Measurements from ENCODE around the gene PLEKHA6. TPM values are rescaled to one million over a fixed set of nuclear protein-coding genes. Genes with fewer than 3 reads are reported as not detected.

Gene PLEKHA6
- total and polyA plus RNA-seq, 2 of the 4 experiments (the other 2 are of a cell fraction): 8.2 to 19.9 TPM

GRCh38 chr1:204246876-204247275, 112.9 kb downstream of the PLEKHA6 start:
- dilution Hi-C loops (cut with HindIII; ENCODE audit: low sequenced_read_pairs, unreplicated experiment): no loop called here
- no peak for ATAC-seq (ENCODE audit: low read depth)
- no peak overlapping the region for H4K8ac ChIP-seq (ENCODE audit: low read depth in 2 of 2, low read length in 2 of 2)

More at GRCh38 chr1:204246876-204247275, 112.9 kb downstream of the PLEKHA6 start:
- no peak for TF ChIP-seq MXI1 (IDR thresholded peaks at IDR 0.05; ENCODE audit: borderline replicate concordance, low read depth, low read length)
- no peak for TF ChIP-seq CEBPB (IDR thresholded peaks at IDR 0.05; ENCODE audit: low read depth, low read length)
- no peak for TF ChIP-seq ELK1 (IDR thresholded peaks at IDR 0.05; ENCODE audit: borderline replicate concordance, low read depth, low read length)
- TF ChIP-seq NFE2L2 (IDR thresholded peaks at IDR 0.05; ENCODE audit: low read depth, low read length): no peak
- no peak for TF ChIP-seq CHD1 (IDR thresholded peaks at IDR 0.05; ENCODE audit: low read depth, low read length)
- no peak for TF ChIP-seq CTCF (conservative IDR thresholded peaks at IDR 0.05; ENCODE audit: low read depth, low read length)
- TF ChIP-seq RAD21 (IDR thresholded peaks at IDR 0.05; ENCODE audit: low read length): no peak
- no peak for TF ChIP-seq USF2 (IDR thresholded peaks at IDR 0.05; ENCODE audit: low read depth, low read length)
- no peak for TF ChIP-seq SMC3 (IDR thresholded peaks at IDR 0.05; ENCODE audit: low read depth, low read length)
- no peak for TF ChIP-seq MAZ (IDR thresholded peaks at IDR 0.05; ENCODE audit: borderline replicate concordance, low read depth, low read length)
- TF ChIP-seq MAFK (IDR thresholded peaks at IDR 0.05; ENCODE audit: low read depth, low read length): no peak
- no peak for TF ChIP-seq BHLHE40 (IDR thresholded peaks at IDR 0.05; ENCODE audit: low read depth, low read length)
- TF ChIP-seq FOS (IDR thresholded peaks at IDR 0.05; ENCODE audit: low read depth, low read length): no peak
- no peak for TF ChIP-seq RCOR1 (IDR thresholded peaks at IDR 0.05; ENCODE audit: insufficient replicate concordance, low read length)
- TF ChIP-seq RFX5 (IDR thresholded peaks at IDR 0.05; ENCODE audit: low read depth, low read length): no peak
- TF ChIP-seq POLR2A (IDR thresholded peaks at IDR 0.05; ENCODE audit: low read depth, low read length): no peak
- no peak overlapping the region for H3K4me2 ChIP-seq (ENCODE audit: low read depth, low read length)
- no peak overlapping the region for H3K18ac ChIP-seq (ENCODE audit: low read depth, low read length)
- H2BK5ac ChIP-seq (ENCODE audit: low read depth, low read length, poor library complexity, severe bottlenecking): no peak overlapping the region
- no peak overlapping the region for H3K4ac ChIP-seq (ENCODE audit: low read depth, low read length)
- BruUV-seq (replicated peaks): no TSS peak
- H2BK120ac ChIP-seq (ENCODE audit: low read depth, low read length): no peak overlapping the region
- H3K36me3 ChIP-seq (ENCODE audit: control insufficient read depth, insufficient read depth, low read length): peaks cover 11% of the 10 kb centered on the region; the same call in 1 of the 2 replicates
- CTCF ChIA-PET: interaction anchor here (1.4 kb wide), 1 partner anchor 12 kb away, joined by 3 read pairs; no protein-coding TSS in a partner anchor
- no peaks in the 10 kb centered on the region for H3K27me3 ChIP-seq (ENCODE audit: control insufficient read depth, insufficient read depth, low read length)
- H3K9me3 ChIP-seq (ENCODE audit: control insufficient read depth, insufficient read depth, low read length): no peaks in the 10 kb centered on the region
- H4K91ac ChIP-seq (ENCODE audit: insufficient read depth, low read depth, low read length): no peak overlapping the region
- H3K56ac ChIP-seq (ENCODE audit: extremely low read depth, insufficient read depth, low read length): no peak overlapping the region
- intact Hi-C loops (cut with micrococcal nuclease): no loop called here
- in situ Hi-C loops (cut with MboI; ENCODE audit: low sequenced_read_pairs): no loop called here
- H2BK20ac ChIP-seq (ENCODE audit: low read depth, low read length): no peak overlapping the region
- H3K79me1 ChIP-seq (ENCODE audit: low read depth in 1 of 2, low read length in 2 of 2): no peaks in the 10 kb centered on the region
- no peak overlapping the region for H3K23ac ChIP-seq (ENCODE audit: low read depth, low read length)
- DNase-seq: no peak
- WGBS, 2 experiments (ENCODE audit: extremely low coverage in 2 of 2, insufficient read length in 1 of 2): 100% methylated on average over 1 of the region's 4 CpGs; no CpG with 5 or more reads in 1 of the 2 experiments
- H3K4me3 ChIP-seq (ENCODE audit: insufficient read depth, low read depth, low read length): no peak overlapping the region
- no peak overlapping the region for H3K9ac ChIP-seq (ENCODE audit: low read depth, low read length)
- H2BK15ac ChIP-seq (ENCODE audit: low read depth, low read length): no peak overlapping the region
- no peak overlapping the region for H3K14ac ChIP-seq (replicated peaks; ENCODE audit: low read depth, low read length)
- H3K27ac ChIP-seq (ENCODE audit: insufficient read depth, low read length): no peak overlapping the region
- no peak overlapping the region for H4K5ac ChIP-seq (ENCODE audit: low read depth, low read length)
- H2AK5ac ChIP-seq (ENCODE audit: low read depth, low read length): no peak overlapping the region
- peaks cover 2% of the 10 kb centered on the region; the same call in 1 of the 2 replicates for H3K4me1 ChIP-seq (ENCODE audit: control insufficient read depth, insufficient read depth, low read length)
- no peaks in the 10 kb centered on the region for H4K20me1 ChIP-seq (ENCODE audit: insufficient read depth, low read length)
- H2AK9ac ChIP-seq (replicated peaks; ENCODE audit: low read depth, low read length, poor library complexity): no peak overlapping the region
- no peaks in the 10 kb centered on the region for H3K9me1 ChIP-seq (ENCODE audit: insufficient read depth, low read length)
- POLR2A ChIA-PET (ENCODE audit: unreplicated experiment): no interaction called here
- no peak overlapping the region for H2AFZ ChIP-seq (replicated peaks; ENCODE audit: low read length, poor library complexity)

Data from IMR-90 (cell line).